ENCODE data around the gene FHIT.

The FHIT gene

GRCh38 chr3:59914251-59914650, 1337.0 kb downstream of the FHIT start:
- H3K4me3 ChIP-seq (ENCODE audit: low read depth, low read length), result no peak overlapping the region

GRCh38 chr3:59913645-59914044, 1337.6 kb downstream of the FHIT start:
- TF ChIP-seq CTCF (conservative IDR thresholded peaks at IDR 0.05; ENCODE audit: low read depth, low read length), result no peak
- no peak for DNase-seq (ENCODE audit: low read depth)

More at GRCh38 chr3:59914251-59914650, 1337.0 kb downstream of the FHIT start:
- DNase-seq (ENCODE audit: low read depth), result no peak
- no peak for TF ChIP-seq CTCF (conservative IDR thresholded peaks at IDR 0.05; ENCODE audit: low read depth, low read length)

GRCh38 chr3:59908701-59909100, 1342.6 kb downstream of the FHIT start:
- no peak overlapping the region for H3K4me3 ChIP-seq (ENCODE audit: low read depth, low read length)
- TF ChIP-seq CTCF (conservative IDR thresholded peaks at IDR 0.05; ENCODE audit: low read depth, low read length), result no peak

More at GRCh38 chr3:59913645-59914044, 1337.6 kb downstream of the FHIT start:
- H3K4me3 ChIP-seq (ENCODE audit: low read depth, low read length), result no peak overlapping the region

GRCh38 chr3:59908280-59908679, 1343.0 kb downstream of the FHIT start:
- no peak for DNase-seq (ENCODE audit: low read depth)
- no peak overlapping the region for H3K4me3 ChIP-seq (ENCODE audit: low read depth, low read length)
- no peak for TF ChIP-seq CTCF (conservative IDR thresholded peaks at IDR 0.05; ENCODE audit: low read depth, low read length)

More at GRCh38 chr3:59908701-59909100, 1342.6 kb downstream of the FHIT start:
- DNase-seq (ENCODE audit: low read depth), result no peak

GRCh38 chr3:59904296-59904695, 1347.0 kb downstream of the FHIT start:
- H3K4me3 ChIP-seq (ENCODE audit: low read depth, low read length), result no peak overlapping the region
- DNase-seq (ENCODE audit: low read depth), result no peak
- no peak for TF ChIP-seq CTCF (conservative IDR thresholded peaks at IDR 0.05; ENCODE audit: low read depth, low read length)

GRCh38 chr3:59899061-59899460, 1352.2 kb downstream of the FHIT start:
- no peak for DNase-seq (ENCODE audit: low read depth)
- no peak for TF ChIP-seq CTCF (conservative IDR thresholded peaks at IDR 0.05; ENCODE audit: low read depth, low read length)
- H3K4me3 ChIP-seq (ENCODE audit: low read depth, low read length), result no peak overlapping the region

GRCh38 chr3:59895972-59896371, 1355.3 kb downstream of the FHIT start:
- no peak for DNase-seq (ENCODE audit: low read depth)
- no peak for TF ChIP-seq CTCF (conservative IDR thresholded peaks at IDR 0.05; ENCODE audit: low read depth, low read length)
- no peak overlapping the region for H3K4me3 ChIP-seq (ENCODE audit: low read depth, low read length)
